ENCODE measurements around the gene CEACAM20.

CEACAM20 gene

GRCh38 chr19:44573627-44574026 is 44.2 kb upstream of the CEACAM20 start:
- DNase-seq, result no peak
- peaks cover 18% of the 10 kb centered on the region for H3K4me1 Mint-ChIP-seq
- H3K27ac Mint-ChIP-seq, result no peak overlapping the region
- no peaks in the 10 kb centered on the region for H3K36me3 Mint-ChIP-seq (ENCODE audit: low read depth)
- peaks cover 9% of the 10 kb centered on the region for H3K9me3 Mint-ChIP-seq
- H3K27me3 Mint-ChIP-seq (ENCODE audit: low read depth, poor library complexity), result no peaks in the 10 kb centered on the region
- no peak overlapping the region for H3K4me3 Mint-ChIP-seq
- TF ChIP-seq, protein P1, sequence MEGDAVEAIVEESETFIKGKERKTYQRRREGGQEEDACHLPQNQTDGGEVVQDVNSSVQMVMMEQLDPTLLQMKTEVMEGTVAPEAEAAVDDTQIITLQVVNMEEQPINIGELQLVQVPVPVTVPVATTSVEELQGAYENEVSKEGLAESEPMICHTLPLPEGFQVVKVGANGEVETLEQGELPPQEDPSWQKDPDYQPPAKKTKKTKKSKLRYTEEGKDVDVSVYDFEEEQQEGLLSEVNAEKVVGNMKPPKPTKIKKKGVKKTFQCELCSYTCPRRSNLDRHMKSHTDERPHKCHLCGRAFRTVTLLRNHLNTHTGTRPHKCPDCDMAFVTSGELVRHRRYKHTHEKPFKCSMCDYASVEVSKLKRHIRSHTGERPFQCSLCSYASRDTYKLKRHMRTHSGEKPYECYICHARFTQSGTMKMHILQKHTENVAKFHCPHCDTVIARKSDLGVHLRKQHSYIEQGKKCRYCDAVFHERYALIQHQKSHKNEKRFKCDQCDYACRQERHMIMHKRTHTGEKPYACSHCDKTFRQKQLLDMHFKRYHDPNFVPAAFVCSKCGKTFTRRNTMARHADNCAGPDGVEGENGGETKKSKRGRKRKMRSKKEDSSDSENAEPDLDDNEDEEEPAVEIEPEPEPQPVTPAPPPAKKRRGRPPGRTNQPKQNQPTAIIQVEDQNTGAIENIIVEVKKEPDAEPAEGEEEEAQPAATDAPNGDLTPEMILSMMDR (IDR thresholded peaks at IDR 0.05), result no peak

- no peak for DNase-seq
Observed at GRCh38 chr19:44573183-44573582, 43.7 kb upstream of the CEACAM20 start.

GRCh38 chr19:44572581-44572900 is 43.1 kb upstream of the CEACAM20 start:
- Mint-ChIP-seq H3K9me3 (peaks cover 9% of the 10 kb centered on the region), H3K27ac (no peak overlapping the region), H3K4me1 (peaks cover 18% of the 10 kb centered on the region), H3K36me3 (ENCODE audit: low read depth) (no peaks in the 10 kb centered on the region), H3K27me3 (ENCODE audit: low read depth, poor library complexity) (peaks cover 9% of the 10 kb centered on the region), H3K4me3 (no peak overlapping the region)
- TF ChIP-seq, protein P1 (IDR thresholded peaks at IDR 0.05), result no peak
- no peak for DNase-seq

More at GRCh38 chr19:44573183-44573582, 43.7 kb upstream of the CEACAM20 start:
- peaks cover 18% of the 10 kb centered on the region for H3K4me1 Mint-ChIP-seq
- no peaks in the 10 kb centered on the region for H3K36me3 Mint-ChIP-seq (ENCODE audit: low read depth)
- H3K27ac Mint-ChIP-seq, result no peak overlapping the region
- H3K9me3 Mint-ChIP-seq, result peaks cover 9% of the 10 kb centered on the region
- no peak overlapping the region for H3K4me3 Mint-ChIP-seq
- H3K27me3 Mint-ChIP-seq (ENCODE audit: low read depth, poor library complexity), result peaks cover 2% of the 10 kb centered on the region
- TF ChIP-seq, protein P1 (IDR thresholded peaks at IDR 0.05), result no peak

DNA sequence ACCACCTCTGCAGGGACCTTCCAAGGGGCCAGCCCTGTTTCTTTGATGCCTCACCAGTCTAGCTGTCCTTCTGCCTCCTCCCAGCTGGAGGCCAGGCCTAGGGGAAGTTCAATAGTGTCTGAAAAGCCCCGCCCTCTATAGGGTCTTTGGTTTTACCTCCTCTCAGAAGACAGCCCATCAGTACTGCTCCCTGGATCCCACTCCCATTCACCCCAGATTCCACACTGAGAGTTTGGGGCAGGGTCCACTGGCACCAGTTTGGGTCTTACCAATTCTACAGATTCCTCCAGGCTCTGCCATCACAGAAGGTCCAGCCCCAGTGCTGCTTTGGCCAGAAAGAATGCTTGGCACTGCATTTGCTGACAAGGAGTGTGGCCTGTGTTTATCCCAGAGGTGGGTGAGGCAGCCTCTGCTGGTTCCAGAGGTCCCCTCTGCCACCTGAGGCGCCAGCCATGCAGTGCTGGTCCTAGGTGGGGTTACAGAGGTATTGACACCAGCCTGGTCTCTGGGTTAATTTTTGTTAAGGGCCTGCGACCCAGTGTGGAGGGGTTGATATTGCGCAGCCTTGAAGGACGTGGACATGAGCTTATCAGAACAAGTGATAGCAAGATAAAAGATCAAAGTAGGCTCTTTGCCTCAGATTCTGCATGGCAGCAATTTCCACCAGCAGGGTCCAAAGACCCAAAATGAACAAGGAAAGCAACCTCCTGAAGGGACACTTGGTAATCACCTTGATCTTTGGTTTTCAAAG is 42.5 kb upstream of the CEACAM20 start:
- H3K36me3 Mint-ChIP-seq (ENCODE audit: low read depth), result no peaks in the 10 kb centered on the region
- peaks cover 18% of the 10 kb centered on the region for H3K4me1 Mint-ChIP-seq
- peaks cover 9% of the 10 kb centered on the region for H3K9me3 Mint-ChIP-seq
- DNase-seq, result no peak
- no peak overlapping the region for H3K4me3 Mint-ChIP-seq
- H3K27ac Mint-ChIP-seq, result no peak overlapping the region
- TF ChIP-seq, protein P1 (IDR thresholded peaks at IDR 0.05), result no peak
- peaks cover 14% of the 10 kb centered on the region for H3K27me3 Mint-ChIP-seq (ENCODE audit: low read depth, poor library complexity)

- Mint-ChIP-seq H3K4me3 (no peak overlapping the region), H3K4me1 (peaks cover 18% of the 10 kb centered on the region), H3K27me3 (ENCODE audit: low read depth, poor library complexity) (peaks cover 16% of the 10 kb centered on the region), H3K9me3 (peaks cover 9% of the 10 kb centered on the region), H3K36me3 (ENCODE audit: low read depth) (no peaks in the 10 kb centered on the region), H3K27ac (no peak overlapping the region)
- TF ChIP-seq, protein P1 (IDR thresholded peaks at IDR 0.05), result peak; percentile 80
- DNase-seq, result peak; percentile 66
Observed at GRCh38 chr19:44570984-44571684, 41.7 kb upstream of the CEACAM20 start.
